Testis (tissue), 2 donors: ENCODE results near the gene MAPKAPK3.

Source experiments
- POLR2A ChIP-seq: fragments of 450-650 bp; IDR thresholded peaks from one replicate; pipeline ENCODE4 v1.6.1; 2017; ENCODE audit warnings: antibody characterized with exemption, mild to moderate bottlenecking, moderate library complexity
- TF ChIP-seq, protein P1 (sequence below), 3 experiments: fragments of 450-650 bp in 2 of 3; fragments of 200-600 bp in 1 of 3; sonication (generic) in 1 of 3; IDR thresholded peaks; one replicate each; pipeline ENCODE4 v1.5.1; 2016 to 2019; ENCODE audit warnings: antibody characterized with exemption in 3 of 3, mild to moderate bottlenecking in 2 of 3, moderate library complexity in 1 of 3

DNA sequence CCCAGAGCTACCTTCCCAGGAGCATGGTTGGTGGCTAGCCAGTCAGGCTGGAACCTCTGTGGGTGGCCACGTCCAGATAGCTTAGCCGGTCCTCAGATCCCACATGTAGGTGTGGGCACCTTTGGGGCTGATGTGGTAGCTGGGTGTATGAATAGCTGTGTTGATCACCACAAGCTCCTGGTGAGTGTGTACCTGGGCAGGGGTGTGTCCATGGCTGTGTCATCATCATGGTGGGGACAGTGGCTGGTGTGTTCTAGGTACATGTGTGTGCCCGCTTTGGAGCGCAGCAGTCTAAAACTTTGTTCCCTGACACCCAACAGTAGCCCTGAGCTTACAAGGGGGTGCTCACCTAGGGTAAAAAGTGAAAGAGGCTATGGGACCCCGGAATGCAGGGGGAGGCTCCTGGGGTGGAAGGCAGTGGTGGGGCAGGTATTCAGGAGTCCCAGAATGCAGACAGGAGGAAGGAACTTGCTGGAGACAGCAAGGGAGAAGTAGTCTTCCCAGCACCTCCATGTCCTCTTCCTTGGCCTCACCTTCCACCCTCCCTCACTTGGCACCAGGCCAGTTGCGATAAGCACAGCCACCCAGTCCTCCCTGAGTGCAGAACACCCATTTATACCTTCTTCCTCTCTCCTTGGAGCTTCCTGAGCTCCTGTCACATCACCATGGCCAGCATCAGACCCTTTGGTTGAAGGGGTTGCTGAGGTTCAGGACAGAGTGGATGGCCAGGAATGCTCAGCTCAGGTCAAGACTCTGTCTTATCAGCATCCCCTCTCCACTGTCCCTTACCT lies 6.6 kb upstream of the MAPKAPK3 start:
- no peak for TF ChIP-seq POLR2A
- TF ChIP-seq, protein P1, sequence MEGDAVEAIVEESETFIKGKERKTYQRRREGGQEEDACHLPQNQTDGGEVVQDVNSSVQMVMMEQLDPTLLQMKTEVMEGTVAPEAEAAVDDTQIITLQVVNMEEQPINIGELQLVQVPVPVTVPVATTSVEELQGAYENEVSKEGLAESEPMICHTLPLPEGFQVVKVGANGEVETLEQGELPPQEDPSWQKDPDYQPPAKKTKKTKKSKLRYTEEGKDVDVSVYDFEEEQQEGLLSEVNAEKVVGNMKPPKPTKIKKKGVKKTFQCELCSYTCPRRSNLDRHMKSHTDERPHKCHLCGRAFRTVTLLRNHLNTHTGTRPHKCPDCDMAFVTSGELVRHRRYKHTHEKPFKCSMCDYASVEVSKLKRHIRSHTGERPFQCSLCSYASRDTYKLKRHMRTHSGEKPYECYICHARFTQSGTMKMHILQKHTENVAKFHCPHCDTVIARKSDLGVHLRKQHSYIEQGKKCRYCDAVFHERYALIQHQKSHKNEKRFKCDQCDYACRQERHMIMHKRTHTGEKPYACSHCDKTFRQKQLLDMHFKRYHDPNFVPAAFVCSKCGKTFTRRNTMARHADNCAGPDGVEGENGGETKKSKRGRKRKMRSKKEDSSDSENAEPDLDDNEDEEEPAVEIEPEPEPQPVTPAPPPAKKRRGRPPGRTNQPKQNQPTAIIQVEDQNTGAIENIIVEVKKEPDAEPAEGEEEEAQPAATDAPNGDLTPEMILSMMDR (IDR thresholded peaks at IDR 0.05), result no peak
